ENCODE results near the gene SUV39H2. TPM values are rescaled to one million over a fixed set of nuclear protein-coding genes. Genes with fewer than 3 reads are reported as not detected.
"Not testable (repeated sequence)": the region's sequence is repeated elsewhere in the genome, so short reads cannot be mapped to it uniquely, and the experiment has no call there.

Gene SUV39H2
- total RNA-seq, 1 experiment from 2014 or later: 16.0 TPM

DNA sequence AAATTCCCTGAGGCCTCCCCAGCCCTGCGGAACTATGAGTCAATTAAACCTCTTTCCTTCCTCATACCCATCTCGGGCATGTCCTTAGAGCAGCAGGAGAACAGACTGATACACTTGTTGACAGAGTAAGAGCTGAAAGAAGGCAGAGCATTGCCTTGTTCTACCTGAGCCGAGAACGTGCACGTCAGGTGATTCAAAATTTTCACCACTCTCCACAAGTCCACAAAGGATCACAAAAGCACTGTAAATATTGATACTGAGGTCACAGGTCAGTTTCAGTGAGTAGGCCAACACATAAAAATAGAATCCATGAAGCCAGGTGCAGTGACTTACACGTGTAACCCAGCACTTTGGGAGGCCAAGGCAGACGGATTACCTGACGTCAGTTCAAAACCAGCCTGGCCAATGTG lies 47.4 kb downstream of the SUV39H2 start:
- intact Hi-C loops (cut with micrococcal nuclease): no loop called here
- BruUV-seq (replicated peaks): no TSS peak
- CTCF ChIA-PET: no interaction called here
- POLR2A ChIA-PET: no interaction called here
- Mint-ChIP-seq H3K4me3 (ENCODE audit: unreplicated experiment) (no peak overlapping the region), H3K27ac (ENCODE audit: low read depth, unreplicated experiment) (no peak overlapping the region), H3K27me3 (ENCODE audit: insufficient read depth, unreplicated experiment) (no peaks in the 10 kb centered on the region), H3K36me3 (ENCODE audit: insufficient read depth, unreplicated experiment) (peaks cover 72% of the 10 kb centered on the region), H3K4me1 (ENCODE audit: insufficient read depth, unreplicated experiment) (no peaks in the 10 kb centered on the region), H3K9me3 (ENCODE audit: unreplicated experiment) (no peaks in the 10 kb centered on the region)
- TF ChIP-seq, protein P1, sequence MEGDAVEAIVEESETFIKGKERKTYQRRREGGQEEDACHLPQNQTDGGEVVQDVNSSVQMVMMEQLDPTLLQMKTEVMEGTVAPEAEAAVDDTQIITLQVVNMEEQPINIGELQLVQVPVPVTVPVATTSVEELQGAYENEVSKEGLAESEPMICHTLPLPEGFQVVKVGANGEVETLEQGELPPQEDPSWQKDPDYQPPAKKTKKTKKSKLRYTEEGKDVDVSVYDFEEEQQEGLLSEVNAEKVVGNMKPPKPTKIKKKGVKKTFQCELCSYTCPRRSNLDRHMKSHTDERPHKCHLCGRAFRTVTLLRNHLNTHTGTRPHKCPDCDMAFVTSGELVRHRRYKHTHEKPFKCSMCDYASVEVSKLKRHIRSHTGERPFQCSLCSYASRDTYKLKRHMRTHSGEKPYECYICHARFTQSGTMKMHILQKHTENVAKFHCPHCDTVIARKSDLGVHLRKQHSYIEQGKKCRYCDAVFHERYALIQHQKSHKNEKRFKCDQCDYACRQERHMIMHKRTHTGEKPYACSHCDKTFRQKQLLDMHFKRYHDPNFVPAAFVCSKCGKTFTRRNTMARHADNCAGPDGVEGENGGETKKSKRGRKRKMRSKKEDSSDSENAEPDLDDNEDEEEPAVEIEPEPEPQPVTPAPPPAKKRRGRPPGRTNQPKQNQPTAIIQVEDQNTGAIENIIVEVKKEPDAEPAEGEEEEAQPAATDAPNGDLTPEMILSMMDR (IDR thresholded peaks at IDR 0.05; ENCODE audit: unreplicated experiment): no peak
- DNase-seq (ENCODE audit: unreplicated experiment): no peak

DNA sequence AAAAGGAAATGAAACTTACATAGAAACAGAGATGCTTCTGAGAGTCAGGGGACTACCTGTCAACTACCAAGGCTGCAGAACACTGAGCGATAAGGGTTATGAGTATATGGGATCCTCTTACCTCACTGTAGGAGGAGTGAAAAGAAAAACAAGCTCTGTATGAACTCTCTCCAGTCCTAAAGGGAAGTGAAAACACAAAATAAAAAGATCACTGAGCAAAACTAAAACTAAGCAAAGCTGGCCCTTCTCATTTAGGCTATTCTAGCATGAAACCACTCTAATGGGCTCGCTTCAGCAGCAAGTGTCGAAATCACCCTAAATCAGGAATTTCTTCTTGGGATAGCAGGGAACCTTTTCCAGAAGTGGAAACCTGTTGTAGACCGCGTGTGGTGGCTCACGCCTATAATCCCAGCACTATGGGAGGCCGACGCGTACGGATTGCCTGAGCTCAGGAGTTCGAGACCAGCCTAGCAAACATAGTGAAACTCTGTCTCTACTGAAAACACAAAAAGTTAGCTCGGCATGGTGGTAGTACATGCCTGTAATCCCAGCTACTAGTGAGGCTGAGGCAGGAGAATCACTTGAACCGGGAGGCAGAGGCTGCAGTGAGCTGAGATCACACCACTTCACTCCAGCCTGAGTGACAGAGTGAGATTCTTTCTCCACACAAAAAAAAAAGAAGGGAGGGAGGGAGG lies 48.2 kb downstream of the SUV39H2 start:
- ChIA-PET CTCF (interaction anchor here (0.7 kb wide), 1 partner anchor 26 kb away, joined by 4 read pairs; no protein-coding TSS in a partner anchor), POLR2A (no interaction called here)
- no TSS peak for BruUV-seq (replicated peaks)
- intact Hi-C loops (cut with micrococcal nuclease): no loop called here
- TF ChIP-seq, protein P1 (IDR thresholded peaks at IDR 0.05; ENCODE audit: unreplicated experiment): no peak
- H3K4me1 Mint-ChIP-seq (ENCODE audit: insufficient read depth, unreplicated experiment): no peaks in the 10 kb centered on the region
- no peaks in the 10 kb centered on the region for H3K27me3 Mint-ChIP-seq (ENCODE audit: insufficient read depth, unreplicated experiment)
- no peak for DNase-seq (ENCODE audit: unreplicated experiment)
- H3K27ac Mint-ChIP-seq (ENCODE audit: low read depth, unreplicated experiment): no peak overlapping the region
- H3K36me3 Mint-ChIP-seq (ENCODE audit: insufficient read depth, unreplicated experiment): peaks cover 70% of the 10 kb centered on the region
- H3K4me3 Mint-ChIP-seq (ENCODE audit: unreplicated experiment): no peak overlapping the region
- H3K9me3 Mint-ChIP-seq (ENCODE audit: unreplicated experiment): no peaks in the 10 kb centered on the region

DNA sequence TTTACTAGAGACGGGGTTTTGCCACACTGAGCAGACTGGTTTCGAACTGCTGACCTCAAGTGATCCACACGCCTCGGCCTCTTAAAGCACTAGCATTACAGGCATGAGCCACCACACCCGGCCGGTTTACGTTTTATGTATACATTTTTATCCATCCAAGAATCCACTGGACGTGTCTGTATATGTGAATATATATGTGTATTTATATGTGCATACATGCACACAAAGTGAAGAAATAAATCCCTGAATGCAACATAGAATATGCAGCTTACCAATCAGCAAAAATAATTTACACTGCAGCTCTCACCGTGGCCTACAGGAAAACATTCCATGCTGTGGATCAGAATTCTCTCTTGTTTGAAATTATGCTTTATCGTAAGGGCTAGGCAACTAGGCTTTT lies 51.9 kb downstream of the SUV39H2 start:
- peaks cover 77% of the 10 kb centered on the region for H3K36me3 Mint-ChIP-seq (ENCODE audit: insufficient read depth, unreplicated experiment)
- no TSS peak for BruUV-seq (replicated peaks)
- H3K27me3 Mint-ChIP-seq (ENCODE audit: insufficient read depth, unreplicated experiment): no peaks in the 10 kb centered on the region
- no peak for DNase-seq (ENCODE audit: unreplicated experiment)
- ChIA-PET POLR2A (interaction anchor here (0.8 to 1.4 kb wide), 2 partner anchors 23 to 49 kb away, joined by 4 to 5 read pairs; partner anchors contain the start of gene DCLRE1C), CTCF (interaction anchor here (0.6 kb wide), 2 partner anchors 16 to 1153 kb away, joined by 3 read pairs; no protein-coding TSS in a partner anchor)
- H3K4me1 Mint-ChIP-seq (ENCODE audit: insufficient read depth, unreplicated experiment): no peaks in the 10 kb centered on the region
- TF ChIP-seq, protein P1 (IDR thresholded peaks at IDR 0.05; ENCODE audit: unreplicated experiment): no peak
- H3K4me3 Mint-ChIP-seq (ENCODE audit: unreplicated experiment): no peak overlapping the region
- H3K27ac Mint-ChIP-seq (ENCODE audit: low read depth, unreplicated experiment): no peak overlapping the region
- no peaks in the 10 kb centered on the region for H3K9me3 Mint-ChIP-seq (ENCODE audit: unreplicated experiment)
- intact Hi-C loops (cut with micrococcal nuclease): no loop called here

DNA sequence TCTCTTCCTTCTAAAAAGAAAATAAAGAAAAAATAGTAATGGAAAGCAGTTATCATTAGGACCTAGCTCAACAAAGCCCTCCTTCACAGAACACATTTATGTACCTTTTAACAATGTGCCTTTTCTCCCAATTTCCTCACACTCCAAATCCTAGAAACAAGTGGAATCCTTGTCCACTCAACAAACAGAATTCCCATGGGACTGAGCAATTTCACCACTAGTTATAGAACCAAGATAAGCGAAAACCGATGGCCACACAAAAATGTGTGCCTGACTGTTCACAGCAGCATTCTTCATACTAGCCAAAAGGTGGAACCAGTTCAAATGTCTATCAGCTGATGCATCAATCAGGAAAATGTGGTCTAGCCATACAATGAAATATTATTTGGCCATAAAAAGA lies 57.9 kb downstream of the SUV39H2 start:
- H3K9me3 Mint-ChIP-seq (ENCODE audit: unreplicated experiment): no peaks in the 10 kb centered on the region
- H3K27me3 Mint-ChIP-seq (ENCODE audit: insufficient read depth, unreplicated experiment): no peaks in the 10 kb centered on the region
- BruUV-seq (replicated peaks): no TSS peak
- CTCF ChIA-PET: interaction anchor here (0.9 kb wide), 1 partner anchor 170 kb away, joined by 3 read pairs; no protein-coding TSS in a partner anchor
- peaks cover 56% of the 10 kb centered on the region for H3K36me3 Mint-ChIP-seq (ENCODE audit: insufficient read depth, unreplicated experiment)
- POLR2A ChIA-PET: no interaction called here
- TF ChIP-seq, protein P1 (IDR thresholded peaks at IDR 0.05; ENCODE audit: unreplicated experiment): no peak
- H3K4me1 Mint-ChIP-seq (ENCODE audit: insufficient read depth, unreplicated experiment): no peaks in the 10 kb centered on the region
- H3K4me3 Mint-ChIP-seq (ENCODE audit: unreplicated experiment): no peak overlapping the region
- no peak overlapping the region for H3K27ac Mint-ChIP-seq (ENCODE audit: low read depth, unreplicated experiment)
- intact Hi-C loops (cut with micrococcal nuclease): no loop called here
- DNase-seq (ENCODE audit: unreplicated experiment): no peak

DNA sequence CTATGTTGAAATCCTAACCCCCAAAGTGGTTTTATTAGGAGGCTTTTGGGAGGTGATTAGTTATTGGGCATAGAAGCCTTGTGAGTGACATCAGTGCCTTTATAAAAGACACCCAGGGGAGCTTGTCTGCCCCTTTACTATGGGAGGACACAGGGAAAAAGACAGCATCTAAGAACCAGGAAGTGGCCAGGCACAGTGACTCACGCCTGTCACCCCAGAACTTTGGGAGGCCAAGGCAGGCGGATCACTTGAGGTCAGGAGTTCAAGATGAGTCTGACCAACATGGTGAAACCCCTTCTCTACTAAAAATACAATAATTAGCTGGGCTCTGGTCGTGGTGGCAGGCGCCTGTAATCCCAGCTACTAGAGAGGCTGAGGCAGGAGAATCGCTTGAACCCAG lies 60.3 kb downstream of the SUV39H2 start:
- H3K4me1 Mint-ChIP-seq (ENCODE audit: insufficient read depth, unreplicated experiment); DNase-seq (ENCODE audit: unreplicated experiment); H3K4me3 Mint-ChIP-seq (ENCODE audit: unreplicated experiment); H3K9me3 Mint-ChIP-seq (ENCODE audit: unreplicated experiment); BruUV-seq (replicated peaks); CTCF ChIA-PET; POLR2A ChIA-PET; H3K27me3 Mint-ChIP-seq (ENCODE audit: insufficient read depth, unreplicated experiment); H3K27ac Mint-ChIP-seq (ENCODE audit: low read depth, unreplicated experiment); intact Hi-C loops (cut with micrococcal nuclease): not testable (repeated sequence)
- peaks cover 51% of the 10 kb centered on the region for H3K36me3 Mint-ChIP-seq (ENCODE audit: insufficient read depth, unreplicated experiment)

DNA sequence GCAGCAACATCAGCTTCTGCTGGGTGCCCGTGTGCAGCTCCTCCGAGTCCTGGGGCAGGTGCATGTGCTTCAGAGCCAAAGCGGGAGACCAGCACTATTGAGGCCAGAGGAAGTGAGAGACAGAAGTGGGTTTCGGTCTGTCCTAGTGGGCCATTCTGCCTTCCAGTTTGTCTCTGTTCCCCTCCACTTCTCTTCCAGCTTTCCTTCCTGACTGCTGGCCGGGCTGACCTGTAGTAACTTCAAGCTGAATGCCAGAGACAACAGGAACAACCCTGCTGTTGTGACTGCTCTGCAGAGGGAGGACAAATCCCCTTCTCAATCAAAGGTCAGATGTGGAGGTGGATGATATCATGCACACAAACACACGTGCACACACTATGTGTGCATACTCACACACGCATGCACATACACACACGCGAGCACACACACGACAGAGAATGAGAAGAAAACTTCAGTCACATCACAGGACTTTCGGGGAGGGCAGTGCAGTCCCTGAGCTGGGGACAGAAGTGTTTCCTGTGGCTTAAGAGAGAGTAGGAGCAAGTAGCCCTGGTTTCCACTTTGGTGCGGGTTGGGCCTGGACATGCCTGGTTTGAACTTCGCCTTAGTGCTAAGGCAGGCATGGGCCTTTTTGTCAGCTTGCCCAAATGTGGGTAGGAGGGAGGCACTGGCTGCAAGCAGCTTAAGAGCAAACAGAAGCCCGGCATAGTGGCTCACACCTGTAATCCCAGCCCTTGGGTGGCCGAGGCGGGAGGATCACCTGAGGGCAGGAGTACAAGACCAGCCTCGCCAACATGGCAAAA lies 63.7 kb downstream of the SUV39H2 start:
- intact Hi-C loops (cut with micrococcal nuclease); H3K27ac Mint-ChIP-seq (ENCODE audit: low read depth, unreplicated experiment); H3K4me1 Mint-ChIP-seq (ENCODE audit: insufficient read depth, unreplicated experiment); POLR2A ChIA-PET; DNase-seq (ENCODE audit: unreplicated experiment); BruUV-seq (replicated peaks); H3K4me3 Mint-ChIP-seq (ENCODE audit: unreplicated experiment); H3K27me3 Mint-ChIP-seq (ENCODE audit: insufficient read depth, unreplicated experiment); H3K9me3 Mint-ChIP-seq (ENCODE audit: unreplicated experiment): not testable (repeated sequence)
- CTCF ChIA-PET: interaction anchor here (0.6 kb wide), 1 partner anchor 156 kb away, joined by 3 read pairs; no protein-coding TSS in a partner anchor
- peaks cover 45% of the 10 kb centered on the region for H3K36me3 Mint-ChIP-seq (ENCODE audit: insufficient read depth, unreplicated experiment)

All from MCF 10A (cell line).